Endothelial cell of umbilical vein (primary cell): ENCODE results near the gene LUZP2. TPM values are rescaled to one million over a fixed set of nuclear protein-coding genes. Genes with fewer than 3 reads are reported as not detected.

ENCODE experiments used
- BruUV-seq: library from RNA; stranded (reverse); fragments of 400-500 nt; replicated peaks from 2 replicates; lab custom pipeline; 2021; lab: Mats Ljungman, UMichigan
- CTCF ChIA-PET: fragments of 300-600, 350-600 bp; sonication (Branson Sonifier 250); formaldehyde crosslinking; loops from one replicate; lab custom pipeline; 2021; ENCODE audit warnings: antibody characterized with exemption, inconsistent platforms; lab: Charles Lee
- POLR2A ChIA-PET: fragments of 300-600, 350-600 bp; sonication (Branson Sonifier 250); formaldehyde crosslinking; loops from one replicate; lab custom pipeline; 2021; ENCODE audit warnings: antibody characterized with exemption, inconsistent platforms; lab: Charles Lee
- DNase-seq: peaks from one replicate; pipeline ENCODE4 v3.0.0-alpha.2; 2011; ENCODE audit warnings: low read depth, low spot score
- FAIRE-seq: peaks from 2 replicates; lab custom pipeline; 2011; peaks lifted over from hg19 to GRCh38; lab: Jason Lieb, UNC
- H2AFZ ChIP-seq: 2 replicates; pipeline ENCODE4 v1.6.0; 2012; ENCODE audit warnings: low read depth, low read length, control low read depth, inconsistent platforms
- H3K27ac ChIP-seq: 2 replicates; pipeline ENCODE4 v1.5.1; 2011; ENCODE audit warnings: low read depth, mild to moderate bottlenecking, control low read depth, low read length, moderate library complexity; ENCODE audit not compliant: insufficient read depth
- H3K27me3 ChIP-seq, 2 experiments: 2 replicates each; pipeline versions ENCODE4 v1.6.0 to v1.6.1; 2011; ENCODE audit warnings: low read length in 2 of 2, mixed read lengths in 1 of 2; ENCODE audit not compliant: control insufficient read depth in 2 of 2, insufficient read depth in 2 of 2
- H3K36me3 ChIP-seq, 2 experiments: 2 replicates in 1 of 2; 3 replicates in 1 of 2; pipeline ENCODE4 v1.5.1; 2011; ENCODE audit warnings: low read length in 2 of 2, mild to moderate bottlenecking in 1 of 2, moderate library complexity in 1 of 2; ENCODE audit not compliant: control insufficient read depth in 2 of 2, insufficient read depth in 2 of 2; ENCODE audit errors: extremely low read depth in 1 of 2
- H3K4me1 ChIP-seq: 3 replicates; pipeline ENCODE4 v1.5.1; 2011; ENCODE audit warnings: mild to moderate bottlenecking, low read length; ENCODE audit not compliant: control insufficient read depth, insufficient read depth; ENCODE audit errors: extremely low read depth
- H3K4me2 ChIP-seq: 2 replicates; pipeline ENCODE4 v1.6.1; 2011; ENCODE audit warnings: low read length, control low read depth, mixed read lengths; ENCODE audit not compliant: insufficient read depth
- H3K4me3 ChIP-seq, 3 experiments: fragments of 200-600 bp in 1 of 3; sonication (generic), shearing (Covaris generic) in 1 of 3; replicated peaks in 1 of 3; 2 replicates each; pipeline ENCODE4 v1.5.1; 2011 to 2016; ENCODE audit warnings: control low read depth in 3 of 3, low read length in 3 of 3, mild to moderate bottlenecking in 2 of 3, inconsistent platforms in 1 of 3, low read depth in 1 of 3, moderate library complexity in 1 of 3; ENCODE audit not compliant: insufficient read depth in 1 of 3
- H3K79me2 ChIP-seq: 2 replicates; pipeline ENCODE4 v1.6.0; 2012; ENCODE audit warnings: low read length, inconsistent platforms; ENCODE audit not compliant: control insufficient read depth, insufficient read depth
- H3K9ac ChIP-seq: replicated peaks from 2 replicates; pipeline ENCODE3; 2011; ENCODE audit warnings: low read length, control low read depth; ENCODE audit not compliant: insufficient read depth; ENCODE audit errors: extremely low read depth
- H3K9me1 ChIP-seq: replicated peaks from 3 replicates; pipeline ENCODE4 v1.6.0; 2011; ENCODE audit warnings: mild to moderate bottlenecking, low read length; ENCODE audit not compliant: control insufficient read depth, insufficient read depth; ENCODE audit errors: extremely low read depth
- H3K9me3 ChIP-seq: replicated peaks from 2 replicates; pipeline ENCODE4 v1.5.1; 2012; ENCODE audit warnings: low read length, inconsistent platforms; ENCODE audit not compliant: control insufficient read depth, insufficient read depth
- H4K20me1 ChIP-seq: replicated peaks from 2 replicates; pipeline ENCODE3; 2011; ENCODE audit warnings: mild to moderate bottlenecking, low read length; ENCODE audit not compliant: control insufficient read depth, insufficient read depth; ENCODE audit errors: extremely low read depth
- CTCF ChIP-seq, 2 donors: IDR thresholded peaks; 1 replicate in 1 of 2; 2 replicates in 1 of 2; pipeline ENCODE4 v1.5.1; 2011; ENCODE audit warnings: low read length in 2 of 2, mild to moderate bottlenecking in 2 of 2, moderate library complexity in 2 of 2, control low read depth in 1 of 2, inconsistent platforms in 1 of 2, low read depth in 1 of 2; ENCODE audit not compliant: insufficient read depth in 1 of 2; ENCODE audit errors: extremely low read depth in 1 of 2
- EZH2 ChIP-seq: IDR thresholded peaks from 2 replicates; pipeline ENCODE4 v1.6.1; 2012; ENCODE audit warnings: borderline replicate concordance, low read depth, mild to moderate bottlenecking, moderate library complexity, low read length, inconsistent platforms; ENCODE audit not compliant: severe bottlenecking
- FOS ChIP-seq: IDR thresholded peaks from 2 replicates; pipeline ENCODE4 v1.6.1; 2011; ENCODE audit warnings: mild to moderate bottlenecking, low read length, moderate library complexity, borderline replicate concordance; ENCODE audit not compliant: insufficient read depth
- GATA2 ChIP-seq: IDR thresholded peaks from 2 replicates; pipeline ENCODE4 v1.7.0; 2011; ENCODE audit warnings: low read depth, mild to moderate bottlenecking, moderate library complexity, mixed read lengths, low read length; ENCODE audit not compliant: insufficient read length, insufficient read depth
- JUN ChIP-seq: IDR thresholded peaks from 2 replicates; pipeline ENCODE4 v1.6.1; 2011; ENCODE audit warnings: borderline replicate concordance, low read depth; ENCODE audit not compliant: insufficient read length, insufficient read depth
- MYC ChIP-seq: IDR thresholded peaks from one replicate; pipeline ENCODE4 v1.6.1; 2011; ENCODE audit warnings: mild to moderate bottlenecking, low read depth, low read length
- POLR2A ChIP-seq: IDR thresholded peaks from 2 replicates; pipeline ENCODE4 v1.6.1; 2012; ENCODE audit warnings: low read depth, mild to moderate bottlenecking, control low read depth, low read length
- POLR2AphosphoS5 ChIP-seq: IDR thresholded peaks from 2 replicates; pipeline ENCODE4 v1.6.1; 2012; ENCODE audit warnings: low read depth, mild to moderate bottlenecking, control low read depth, low read length, moderate library complexity; ENCODE audit not compliant: insufficient read depth
- dilution Hi-C: fragments of 300-500 bp; cut with MboI; formaldehyde crosslinking; loops from one replicate; pipeline ENCODE4 v1.15.0; 2019; ENCODE audit warnings: low sequenced_read_pairs; ENCODE audit not compliant: extremely low pct_ligation_motif_present
- intact Hi-C: fragments of 100-400 bp; cut with micrococcal nuclease; formaldehyde crosslinking; loops from one replicate; pipeline ENCODE4 v1.10.0; 2022
- polyA plus RNA-seq, 4 experiments: library from polyadenylated mRNA; depleted of rRNA in 3 of 4; stranded (reverse) in 3 of 4; unstranded in 1 of 4; fragments of >200 nt; gene quantifications; 2 replicates each; pipeline versions ENCODE4 v1.2.1 to v1.2.3, GENCODE V29; 2011 to 2012; ENCODE audit warnings: missing spikeins in 1 of 4
- total RNA-seq: library from RNA; stranded (reverse); gene quantifications from 2 replicates; pipeline ENCODE4 v1.2.3, GENCODE V29; 2021
- TF ChIP-seq, protein P1 (sequence below): IDR thresholded peaks from 2 replicates; pipeline ENCODE4 v1.6.1; 2011; ENCODE audit not compliant: insufficient read depth, insufficient read length

Gene LUZP2
- total and polyA plus RNA-seq, 2 donors (not counting 3 experiments of a cell fraction or from before 2014, with no cell fraction given), result 0.07 TPM; not detected in 1

DNA sequence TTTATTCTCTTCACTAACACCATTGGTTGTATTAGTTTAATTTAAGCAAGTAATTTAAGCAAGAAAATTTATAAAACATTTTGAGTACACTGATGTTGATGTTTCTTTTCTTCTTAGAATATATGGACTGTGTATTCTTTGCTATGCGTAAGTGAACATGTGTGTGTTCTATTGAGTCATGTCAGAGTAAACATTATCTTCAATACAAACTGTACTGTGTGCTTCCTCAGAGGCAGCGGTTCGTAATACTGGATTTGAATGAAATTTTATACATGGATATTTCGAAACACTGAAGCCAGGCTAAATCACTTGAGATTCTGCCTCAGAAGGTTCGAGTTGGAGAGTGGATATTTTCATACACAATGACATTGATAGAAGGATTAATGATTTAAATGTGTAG, 452.6 kb downstream of the LUZP2 start:
- dilution Hi-C loops (no loop called here), intact Hi-C loops (no loop called here)
- Histone ChIP-seq H3K4me3 (no peak overlapping the region), H3K4me1 (no peaks in the 10 kb centered on the region), H3K27me3 (no peaks in the 10 kb centered on the region), H2AFZ (no peak overlapping the region), H3K4me2 (no peak overlapping the region), H3K79me2 (no peaks in the 10 kb centered on the region), H3K9me3 (no peaks in the 10 kb centered on the region), H3K36me3 (no peaks in the 10 kb centered on the region), H4K20me1 (no peaks in the 10 kb centered on the region), H3K27ac (no peak overlapping the region), H3K9ac (no peak overlapping the region), H3K9me1 (no peaks in the 10 kb centered on the region)
- no TSS peak for BruUV-seq
- CTCF ChIA-PET, result no interaction called here
- FAIRE-seq (no peak), DNase-seq (no peak)
- POLR2A ChIA-PET, result no interaction called here
- TF ChIP-seq JUN, result no peak
- no peak for TF ChIP-seq GATA2
- TF ChIP-seq POLR2AphosphoS5, result no peak
- no peak for TF ChIP-seq MYC
- TF ChIP-seq POLR2A, result no peak
- TF ChIP-seq CTCF (IDR thresholded peaks at IDR 0.05; ENCODE audit: extremely low read depth in 1 of 2, insufficient read depth in 1 of 2, low read depth in 1 of 2, low read length in 2 of 2), result no peak
- TF ChIP-seq FOS, result no peak
- TF ChIP-seq, protein P1, sequence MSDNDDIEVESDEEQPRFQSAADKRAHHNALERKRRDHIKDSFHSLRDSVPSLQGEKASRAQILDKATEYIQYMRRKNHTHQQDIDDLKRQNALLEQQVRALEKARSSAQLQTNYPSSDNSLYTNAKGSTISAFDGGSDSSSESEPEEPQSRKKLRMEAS, result no peak
- TF ChIP-seq EZH2, result no peak
